Measurements from ENCODE around the gene DBNL.
"Not testable (repeated sequence)": the region's sequence is repeated elsewhere in the genome, so short reads cannot be mapped to it uniquely, and the experiment has no call there.

The DBNL gene

GRCh38 chr7:44044315-44045225 lies at the start of gene DBNL:
TSS of gene DBNL (plus strand) at chr7:44044702. CDS start at chr7:44044738, 36 bp downstream.
- DNase-seq = peak; percentile 84

- DNase-seq = not testable (repeated sequence)
These were observed 47.0 kb upstream of the DBNL start, which contains the start of gene SPDYE1 for GRCh38 chr7:43997532-43997931. TSS of gene SPDYE1 (plus strand) at chr7:43997897. CDS start at chr7:43999950, 2,053 bp downstream.

- DNase-seq = not testable (repeated sequence)
These were observed 32.4 kb upstream of the DBNL start for GRCh38 chr7:44012081-44012480.

GRCh38 chr7:44015090-44015489 lies 29.4 kb upstream of the DBNL start:
- not testable (repeated sequence) for DNase-seq

- DNase-seq = peak; percentile 98
These were observed 25.4 kb upstream of the DBNL start for GRCh38 chr7:44018857-44019807.

GRCh38 chr7:44019825-44020224 lies 24.7 kb upstream of the DBNL start:
- DNase-seq = not testable (repeated sequence)

- DNase-seq = not testable (repeated sequence)
These were observed 22.4 kb upstream of the DBNL start for GRCh38 chr7:44022069-44022468.

- DNase-seq = not testable (repeated sequence)
These were observed 21.6 kb upstream of the DBNL start for GRCh38 chr7:44022796-44023467.

GRCh38 chr7:44029433-44029832 lies 15.1 kb upstream of the DBNL start:
- DNase-seq = not testable (repeated sequence)

GRCh38 chr7:44030029-44030428 lies 14.5 kb upstream of the DBNL start:
- DNase-seq = not testable (repeated sequence)

GRCh38 chr7:44031319-44031718 lies 13.2 kb upstream of the DBNL start:
- not testable (repeated sequence) for DNase-seq

GRCh38 chr7:44032031-44032430 lies 12.5 kb upstream of the DBNL start:
- not testable (repeated sequence) for DNase-seq

- not testable (repeated sequence) for DNase-seq
These were observed 10.3 kb upstream of the DBNL start for GRCh38 chr7:44033971-44034844.

- not testable (repeated sequence) for DNase-seq
These were observed 8.1 kb upstream of the DBNL start for GRCh38 chr7:44036364-44036763.

- not testable (repeated sequence) for DNase-seq
These were observed 6.6 kb upstream of the DBNL start for GRCh38 chr7:44037951-44038350.

- not testable (repeated sequence) for DNase-seq
These were observed 5.9 kb upstream of the DBNL start for GRCh38 chr7:44038553-44038952.

- not testable (repeated sequence) for DNase-seq
These were observed 5.4 kb upstream of the DBNL start for GRCh38 chr7:44038961-44039558.

- DNase-seq = not testable (repeated sequence)
These were observed 4.6 kb upstream of the DBNL start for GRCh38 chr7:44039800-44040492.

- DNase-seq = not testable (repeated sequence)
These were observed 4.0 kb upstream of the DBNL start for GRCh38 chr7:44040493-44040891.

- DNase-seq = no peak
These were observed 2.3 kb upstream of the DBNL start for GRCh38 chr7:44042221-44042620.
